Neural cell (in vitro differentiated cells): Measurements from ENCODE around the gene ARHGEF26. TPM values are rescaled to one million over a fixed set of nuclear protein-coding genes. Genes with fewer than 3 reads are reported as not detected.

Experiments
- H2AFZ ChIP-seq: fragments of 200-600, 300-800 bp; sonication (generic), shearing (Covaris generic); 2 replicates; pipeline ENCODE4 v1.6.0; 2014; ENCODE audit warnings: low read depth, mild to moderate bottlenecking, antibody characterized with exemption, low read length, moderate library complexity
- H3F3A ChIP-seq: fragments of 200-600 bp; shearing (Covaris generic); 2 replicates; pipeline ENCODE4 v1.6.1; 2016; ENCODE audit warnings: mild to moderate bottlenecking, moderate library complexity, mixed read lengths, antibody characterized with exemption, low read length; ENCODE audit not compliant: insufficient read depth, poor library complexity, severe bottlenecking
- H3K27ac ChIP-seq: fragments of 200-600, 300-800 bp; sonication (generic), shearing (Covaris generic); 2 replicates; pipeline ENCODE4 v1.5.1; 2014; ENCODE audit warnings: mild to moderate bottlenecking, low read length, moderate library complexity
- H3K27me3 ChIP-seq: fragments of 300-800, 200-600 bp; sonication (generic), shearing (Covaris generic); 2 replicates; pipeline ENCODE4 v1.6.0; 2014; ENCODE audit warnings: mild to moderate bottlenecking, low read depth, low read length, moderate library complexity; ENCODE audit not compliant: insufficient read depth
- H3K36me3 ChIP-seq: fragments of 300-800, 200-600 bp; sonication (generic), shearing (Covaris generic); 2 replicates; pipeline ENCODE4 v1.5.1; 2014; ENCODE audit warnings: mild to moderate bottlenecking, antibody characterized with exemption, low read length, moderate library complexity; ENCODE audit not compliant: insufficient read depth
- H3K4me2 ChIP-seq: fragments of 300-800, 200-600 bp; sonication (generic), shearing (Covaris generic); 2 replicates; pipeline ENCODE4 v1.6.0; 2014; ENCODE audit warnings: mild to moderate bottlenecking, low read length
- H3K4me3 ChIP-seq: fragments of 300-800, 200-600 bp; sonication (generic), shearing (Covaris generic); 2 replicates; pipeline ENCODE4 v1.5.1; 2014; ENCODE audit warnings: mild to moderate bottlenecking, low read length, moderate library complexity
- H3K79me2 ChIP-seq: fragments of 200-600 bp; shearing (Covaris generic); replicated peaks from 2 replicates; pipeline ENCODE4 v1.6.0; 2014; ENCODE audit warnings: mild to moderate bottlenecking, low read length, moderate library complexity; ENCODE audit not compliant: insufficient read depth
- H3K9ac ChIP-seq: fragments of 300-800, 200-600 bp; sonication (generic), shearing (Covaris generic); 2 replicates; pipeline ENCODE4 v1.6.1; 2016; ENCODE audit warnings: mild to moderate bottlenecking, low read length, mixed read lengths
- H3K9me2 ChIP-seq: fragments of 200-600 bp; shearing (Covaris generic); 2 replicates; pipeline ENCODE4 v1.6.1; 2016; ENCODE audit warnings: mild to moderate bottlenecking, low read length, mixed read lengths; ENCODE audit not compliant: insufficient read depth
- H3K9me3 ChIP-seq: fragments of 200-600, 300-800 bp; sonication (generic), shearing (Covaris generic); 2 replicates; pipeline ENCODE4 v1.6.1; 2016; ENCODE audit warnings: mild to moderate bottlenecking, mixed run types, low read length, moderate library complexity, mixed read lengths
- H4K20me1 ChIP-seq: fragments of 200-600 bp; shearing (Covaris generic); 2 replicates; pipeline ENCODE4 v1.6.1; 2016; ENCODE audit warnings: mild to moderate bottlenecking, mixed run types; ENCODE audit not compliant: insufficient read depth
- EP300 ChIP-seq: fragments of 450-650 bp; conservative IDR thresholded peaks from 2 replicates; pipeline ENCODE4 v1.6.1; 2014; ENCODE audit warnings: antibody characterized with exemption, mild to moderate bottlenecking, moderate library complexity; ENCODE audit not compliant: poor library complexity, severe bottlenecking
- EZH2 ChIP-seq: fragments of 200-600, 300-800 bp; shearing (Covaris generic), sonication (generic); IDR thresholded peaks from 2 replicates; pipeline ENCODE4 v1.6.1; 2014; ENCODE audit warnings: antibody characterized with exemption, low read length, borderline replicate concordance, mild to moderate bottlenecking; ENCODE audit not compliant: insufficient read depth, poor library complexity, severe bottlenecking
- MXI1 ChIP-seq: fragments of 450-650 bp; conservative IDR thresholded peaks from 2 replicates; pipeline ENCODE4 v1.6.1; 2014; ENCODE audit warnings: antibody characterized with exemption, mild to moderate bottlenecking; ENCODE audit not compliant: poor library complexity, severe bottlenecking
- POLR2AphosphoS5 ChIP-seq: IDR thresholded peaks from 2 replicates; pipeline ENCODE4 v1.6.1; 2012
- RAD21 ChIP-seq: fragments of 450-650 bp; conservative IDR thresholded peaks from 2 replicates; pipeline ENCODE4 v1.6.1; 2014; ENCODE audit warnings: antibody characterized with exemption, mild to moderate bottlenecking, moderate library complexity
- REST ChIP-seq: IDR thresholded peaks from 2 replicates; pipeline ENCODE4 v1.6.1; 2012; ENCODE audit warnings: borderline replicate concordance
- SMC3 ChIP-seq: fragments of 450-650 bp; conservative IDR thresholded peaks from 2 replicates; pipeline ENCODE4 v1.6.1; 2014; ENCODE audit warnings: antibody characterized with exemption, mild to moderate bottlenecking, moderate library complexity; ENCODE audit not compliant: poor library complexity
- TAF1 ChIP-seq: IDR thresholded peaks from 2 replicates; pipeline ENCODE4 v1.6.1; 2012; ENCODE audit warnings: low read depth
- polyA plus RNA-seq: library from polyadenylated mRNA; depleted of rRNA; stranded (reverse); fragments of >200 nt; gene quantifications from 2 replicates; pipeline ENCODE4 v1.2.3, GENCODE V29; 2014
- TF ChIP-seq, protein P1 (sequence below): fragments of 450-650 bp; IDR thresholded peaks from 2 replicates; pipeline ENCODE4 v1.5.1; 2014; ENCODE audit warnings: antibody characterized with exemption, mild to moderate bottlenecking, moderate library complexity; ENCODE audit not compliant: poor library complexity, severe bottlenecking

Gene ARHGEF26
- polyA plus RNA-seq, 1 donor from 2014 or later, result 5.7 TPM

DNA sequence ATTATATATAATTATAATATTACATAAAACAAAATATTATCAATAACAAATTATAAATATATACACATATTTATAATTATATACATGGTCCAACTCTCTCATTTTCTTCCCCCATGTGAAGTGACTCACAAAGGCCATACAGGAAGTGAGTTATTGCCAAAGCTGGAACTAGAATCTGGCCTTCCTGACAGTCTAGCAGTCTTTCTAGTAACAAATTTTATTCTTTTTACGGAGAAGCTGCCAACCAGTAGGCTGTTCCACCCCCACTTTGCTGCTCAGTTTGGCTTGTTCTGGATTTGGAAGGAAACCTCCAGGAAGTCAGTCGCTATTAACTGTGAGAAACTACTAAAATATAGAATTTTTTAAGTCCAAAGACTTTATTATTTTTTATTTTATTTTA is 123.5 kb downstream of the ARHGEF26 start:
- Histone ChIP-seq H3K79me2 (no peaks in the 10 kb centered on the region), H3K27me3 (no peaks in the 10 kb centered on the region), H3K4me3 (no peak overlapping the region), H3F3A (no peaks in the 10 kb centered on the region), H3K9me3 (no peaks in the 10 kb centered on the region), H3K36me3 (no peaks in the 10 kb centered on the region), H3K27ac (no peak overlapping the region), H4K20me1 (no peaks in the 10 kb centered on the region), H3K9me2 (no peaks in the 10 kb centered on the region), H3K9ac (no peak overlapping the region), H2AFZ (no peak overlapping the region), H3K4me2 (no peak overlapping the region)
- TF ChIP-seq EZH2, result no peak
- no peak for TF ChIP-seq MXI1
- no peak for TF ChIP-seq POLR2AphosphoS5
- no peak for TF ChIP-seq REST
- TF ChIP-seq TAF1, result no peak
- no peak for TF ChIP-seq SMC3
- no peak for TF ChIP-seq RAD21
- TF ChIP-seq, protein P1, sequence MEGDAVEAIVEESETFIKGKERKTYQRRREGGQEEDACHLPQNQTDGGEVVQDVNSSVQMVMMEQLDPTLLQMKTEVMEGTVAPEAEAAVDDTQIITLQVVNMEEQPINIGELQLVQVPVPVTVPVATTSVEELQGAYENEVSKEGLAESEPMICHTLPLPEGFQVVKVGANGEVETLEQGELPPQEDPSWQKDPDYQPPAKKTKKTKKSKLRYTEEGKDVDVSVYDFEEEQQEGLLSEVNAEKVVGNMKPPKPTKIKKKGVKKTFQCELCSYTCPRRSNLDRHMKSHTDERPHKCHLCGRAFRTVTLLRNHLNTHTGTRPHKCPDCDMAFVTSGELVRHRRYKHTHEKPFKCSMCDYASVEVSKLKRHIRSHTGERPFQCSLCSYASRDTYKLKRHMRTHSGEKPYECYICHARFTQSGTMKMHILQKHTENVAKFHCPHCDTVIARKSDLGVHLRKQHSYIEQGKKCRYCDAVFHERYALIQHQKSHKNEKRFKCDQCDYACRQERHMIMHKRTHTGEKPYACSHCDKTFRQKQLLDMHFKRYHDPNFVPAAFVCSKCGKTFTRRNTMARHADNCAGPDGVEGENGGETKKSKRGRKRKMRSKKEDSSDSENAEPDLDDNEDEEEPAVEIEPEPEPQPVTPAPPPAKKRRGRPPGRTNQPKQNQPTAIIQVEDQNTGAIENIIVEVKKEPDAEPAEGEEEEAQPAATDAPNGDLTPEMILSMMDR, result no peak
- TF ChIP-seq EP300, result no peak

DNA sequence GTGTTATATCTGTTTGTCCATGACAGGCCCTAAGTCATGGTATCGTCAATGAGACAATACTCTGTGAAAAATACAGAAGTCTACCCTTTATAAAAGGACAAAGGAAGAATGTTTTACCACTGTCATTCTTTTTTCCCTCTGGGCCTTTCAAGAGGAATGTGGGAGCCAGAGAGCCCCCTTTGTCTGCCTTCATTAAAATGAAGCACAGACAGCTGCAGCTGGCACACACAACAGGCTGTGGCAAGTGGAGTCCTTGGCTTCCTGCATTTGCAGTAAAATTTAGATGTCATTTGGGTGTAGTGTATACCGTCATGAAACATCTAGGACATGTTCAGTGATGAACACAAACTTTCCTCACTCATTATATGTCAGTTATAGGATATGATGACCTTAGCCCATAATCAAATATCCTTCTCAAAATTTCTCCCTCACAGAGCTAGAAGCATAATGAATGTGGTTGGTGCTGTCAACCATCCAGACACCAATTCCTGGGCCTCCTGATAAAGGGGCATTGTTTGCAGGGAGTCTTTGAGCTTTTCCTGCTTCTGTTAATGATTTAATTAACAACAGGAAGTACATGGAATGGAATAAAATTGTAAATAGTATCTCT is 126.7 kb downstream of the ARHGEF26 start:
- Histone ChIP-seq H2AFZ (no peak overlapping the region), H3K79me2 (no peaks in the 10 kb centered on the region), H3K4me2 (no peak overlapping the region), H3K27ac (no peak overlapping the region), H3K9ac (no peak overlapping the region), H3F3A (no peaks in the 10 kb centered on the region), H3K27me3 (no peaks in the 10 kb centered on the region), H3K9me3 (no peaks in the 10 kb centered on the region), H3K4me3 (no peak overlapping the region), H4K20me1 (no peaks in the 10 kb centered on the region), H3K9me2 (no peaks in the 10 kb centered on the region), H3K36me3 (peaks cover 10% of the 10 kb centered on the region)
- no peak for TF ChIP-seq SMC3
- no peak for TF ChIP-seq EZH2
- TF ChIP-seq EP300, result no peak
- no peak for TF ChIP-seq REST
- no peak for TF ChIP-seq TAF1
- TF ChIP-seq POLR2AphosphoS5, result no peak
- no peak for TF ChIP-seq RAD21
- no peak for TF ChIP-seq MXI1
- TF ChIP-seq, protein P1, result no peak
